Adrenal gland (tissue), 12 donors: ENCODE measurements around the gene EPHB1. TPM values are rescaled to one million over a fixed set of nuclear protein-coding genes. Genes with fewer than 3 reads are reported as not detected.

ENCODE experiments used
- DNase-seq, 7 donors: peaks; one replicate each; pipeline ENCODE4 v3.0.0-alpha.2; 2019 to 2020
- H3K27ac ChIP-seq, 5 donors: fragments of 200-600 bp; sonication (generic) in 4 of 5; 1 replicate in 3 of 5; 2 replicates in 2 of 5; pipeline versions ENCODE4 v1.5.1 to v1.8.0; 2016 to 2020; ENCODE audit warnings: mild to moderate bottlenecking in 1 of 5
- H3K27me3 ChIP-seq: fragments of 200-600 bp; 2 replicates; pipeline ENCODE4 v1.8.0; 2021
- H3K36me3 ChIP-seq, 2 donors: fragments of 200-600 bp; replicated peaks in 1 of 2; 1 replicate in 1 of 2; 2 replicates in 1 of 2; pipeline versions ENCODE4 v1.5.1 to v1.8.0; 2018 to 2022
- H3K4me1 ChIP-seq, 2 donors: fragments of 200-600 bp; replicated peaks in 1 of 2; 1 replicate in 1 of 2; 2 replicates in 1 of 2; pipeline versions ENCODE4 v1.5.1 to v1.8.0; 2018 to 2021
- H3K4me3 ChIP-seq, 4 donors: fragments of 200-600 bp; sonication (generic) in 3 of 4; one replicate each; pipeline ENCODE4 v1.5.1; 2016 to 2018
- H3K9me3 ChIP-seq, 3 donors: fragments of 200-600 bp; sonication (generic) in 1 of 3; replicated peaks in 1 of 3; 1 replicate in 2 of 3; 2 replicates in 1 of 3; pipeline versions ENCODE4 v1.5.1 to v1.8.0; 2016 to 2021
- CTCF ChIP-seq, 6 experiments: fragments of 450-650 bp in 4 of 6; fragments of 200-600 bp in 2 of 6; sonication (generic) in 1 of 6; IDR thresholded peaks; 1 replicate in 5 of 6; 2 replicates in 1 of 6; pipeline versions ENCODE4 v1.5.1 to v1.8.0; 2016 to 2021; ENCODE audit warnings: antibody characterized with exemption in 6 of 6, mild to moderate bottlenecking in 2 of 6, moderate library complexity in 1 of 6
- POLR2A ChIP-seq, 2 donors: fragments of 450-650 bp; IDR thresholded peaks; one replicate each; pipeline ENCODE4 v1.6.1; 2017; ENCODE audit warnings: antibody characterized with exemption in 2 of 2, mild to moderate bottlenecking in 2 of 2, moderate library complexity in 1 of 2
- WGBS, 4 donors: extraction: QIAGEN DNeasy Blood & Tissue Kit in 2 of 4; methylation state at CpG; one replicate each; pipeline versions ENCODE4 v1.1.5 to v1.1.7; 2013 to 2017; 5-methylcytosine and 5-hydroxymethylcytosine counted together
- intact Hi-C, 2 donors: fragments of 100-400 bp; cut with DNase I; formaldehyde crosslinking; loops; one replicate each; pipeline versions ENCODE4 v1.14.1 to v1.15.0; 2022 to 2023
- polyA plus RNA-seq, 3 donors: library from polyadenylated mRNA; stranded (reverse); fragments of 200-250 nt in 2 of 3; fragments of 350-450 nt in 1 of 3; fragmentation: Illumina TruSeq in 1 of 3; extraction: RNeasy Lipid Tissue Mini Kit (QIAGEN cat#74804) in 1 of 3; gene quantifications; one replicate each; pipeline ENCODE4 v1.2.3, GENCODE V29; 2013 to 2014
- total RNA-seq, 9 donors: library from RNA; depleted of rRNA in 4 of 9; stranded (reverse); fragments of >200 nt in 4 of 9; fragments of 120-200 nt in 1 of 9; fragmentation: NEBNext Ultra II Directional in 1 of 9; extraction: Animal tissue kit (Norgen Biotek cat#: 25700) in 1 of 9; gene quantifications; one replicate each; pipeline versions ENCODE4 v1.1.0 to v1.2.4, GENCODE V29; 2013 to 2023
- donor health status: healthy with polysubstance abuse.
- donor health status: Bipolar disorder and iron deficiency.
- donor health status: DM: yes; HTN: yes; CAD: no.
- donor health status: DM: no; HTN: no; CAD: no.
- donor health status: DM: no; HTN: no; CAD: no.
- donor health status: DM: yes; HTN: yes; CAD: no.

Gene EPHB1
- total and polyA plus RNA-seq, 12 donors = 0.10 to 3.4 (median 0.98) TPM

GRCh38 chr3:135079095-135079494, 284.0 kb downstream of the EPHB1 start:
- no peaks in the 10 kb centered on the region for H3K36me3 ChIP-seq
- no peak overlapping the region for H3K4me3 ChIP-seq
- intact Hi-C loops = no loop called here
- 70 to 90% (median 76%) methylated on average over 3 of the region's 3 CpGs for WGBS, 4 donors
- no peak for DNase-seq
- no peaks in the 10 kb centered on the region for H3K27me3 ChIP-seq
- no peaks in the 10 kb centered on the region for H3K4me1 ChIP-seq
- TF ChIP-seq POLR2A (IDR thresholded peaks at IDR 0.05) = no peak
- TF ChIP-seq CTCF (IDR thresholded peaks at IDR 0.05) = no peak
- H3K27ac ChIP-seq = no peak overlapping the region
- no peaks in the 10 kb centered on the region for H3K9me3 ChIP-seq

DNA sequence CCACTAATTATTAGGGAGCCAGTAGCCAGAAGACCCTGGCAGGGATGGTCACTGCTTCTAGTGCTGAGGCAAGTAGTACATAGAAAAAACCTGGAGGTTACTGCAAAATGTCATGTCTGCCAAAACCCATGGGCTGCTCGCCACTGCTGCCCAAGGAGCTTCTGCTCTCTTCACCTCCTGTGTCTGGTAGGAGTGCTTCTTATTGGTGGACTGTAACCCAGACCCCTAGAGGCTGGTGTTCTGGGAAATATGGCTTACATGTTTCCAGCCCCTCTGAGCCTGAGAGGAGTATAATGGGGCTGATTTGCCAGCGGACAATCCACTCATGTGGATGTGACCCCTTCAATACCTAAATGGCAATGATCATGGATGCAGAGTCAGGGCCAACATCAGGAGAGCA, 286.4 kb downstream of the EPHB1 start:
- no peak overlapping the region for H3K4me3 ChIP-seq
- H3K36me3 ChIP-seq = no peaks in the 10 kb centered on the region
- TF ChIP-seq CTCF (IDR thresholded peaks at IDR 0.05) = no peak
- TF ChIP-seq POLR2A (IDR thresholded peaks at IDR 0.05) = no peak
- H3K27me3 ChIP-seq = no peaks in the 10 kb centered on the region
- no peak overlapping the region for H3K27ac ChIP-seq
- H3K4me1 ChIP-seq = no peaks in the 10 kb centered on the region
- 73 to 89% (median 82%) methylated on average over 1 to 2 of the region's 2 CpGs for WGBS, 4 donors
- no peaks in the 10 kb centered on the region for H3K9me3 ChIP-seq
- intact Hi-C loops = no loop called here
- no peak for DNase-seq

GRCh38 chr3:135081856-135082434, 286.9 kb downstream of the EPHB1 start:
- Histone ChIP-seq H3K27ac (no peak overlapping the region), H3K4me3 (no peak overlapping the region), H3K36me3 (no peaks in the 10 kb centered on the region), H3K27me3 (no peaks in the 10 kb centered on the region), H3K4me1 (no peaks in the 10 kb centered on the region), H3K9me3 (no peaks in the 10 kb centered on the region)
- no peak for DNase-seq
- WGBS, 4 donors = 72 to 89% (median 80%) methylated on average over 5 of the region's 5 CpGs
- intact Hi-C loops = no loop called here
- TF ChIP-seq CTCF (IDR thresholded peaks at IDR 0.05) (no peak), POLR2A (IDR thresholded peaks at IDR 0.05) (no peak)

GRCh38 chr3:135082706-135083105, 287.6 kb downstream of the EPHB1 start:
- intact Hi-C loops = no loop called here
- Histone ChIP-seq H3K27ac (no peak overlapping the region), H3K9me3 (no peaks in the 10 kb centered on the region), H3K27me3 (no peaks in the 10 kb centered on the region), H3K4me1 (no peaks in the 10 kb centered on the region), H3K4me3 (no peak overlapping the region), H3K36me3 (no peaks in the 10 kb centered on the region)
- TF ChIP-seq CTCF (IDR thresholded peaks at IDR 0.05) = no peak
- no peak for TF ChIP-seq POLR2A (IDR thresholded peaks at IDR 0.05)
- 58 to 72% (median 65%) methylated on average over 7 of the region's 7 CpGs for WGBS, 4 donors
- DNase-seq = no peak
